Glomerular visceral epithelial cell (primary cell): ENCODE measurements around the gene KLF9.

ENCODE experiments used
- DNase-seq: peaks from one replicate; pipeline ENCODE4 v3.0.0-alpha.2; 2016; ENCODE audit errors: extremely low spot score

KLF9 gene

GRCh38 chr9:70367305-70367930 lies 47.0 kb downstream of the KLF9 start:
- no peak for DNase-seq

GRCh38 chr9:70363760-70364159 lies 50.7 kb downstream of the KLF9 start:
- no peak for DNase-seq

- DNase-seq, result no peak
Measured at GRCh38 chr9:70362952-70363351, 51.5 kb downstream of the KLF9 start.

GRCh38 chr9:70355801-70356200 lies 58.7 kb downstream of the KLF9 start:
- no peak for DNase-seq

- no peak for DNase-seq
Measured at GRCh38 chr9:70352802-70353201, 61.7 kb downstream of the KLF9 start.

DNA sequence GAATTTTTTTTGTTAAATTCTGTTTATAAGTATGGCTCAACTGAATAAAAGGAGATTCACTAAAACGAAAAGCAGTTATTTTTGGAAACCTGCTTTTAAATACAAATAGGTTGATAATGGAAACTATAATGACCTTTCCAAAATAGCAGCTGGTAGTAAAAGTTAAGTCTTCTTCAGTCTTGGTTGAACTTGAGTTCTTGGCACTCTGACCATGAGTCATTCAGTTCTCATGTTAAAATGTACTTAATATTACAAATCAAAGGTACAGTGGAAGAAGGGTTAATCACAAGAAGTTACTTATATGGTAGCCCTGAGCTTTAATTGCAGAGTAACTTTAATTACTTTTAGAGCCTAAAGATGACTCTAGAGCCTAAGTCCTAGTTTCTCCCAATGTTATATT lies 62.1 kb downstream of the KLF9 start:
- no peak for DNase-seq

- no peak for DNase-seq
Measured at GRCh38 chr9:70347046-70347445, 67.4 kb downstream of the KLF9 start.

DNA sequence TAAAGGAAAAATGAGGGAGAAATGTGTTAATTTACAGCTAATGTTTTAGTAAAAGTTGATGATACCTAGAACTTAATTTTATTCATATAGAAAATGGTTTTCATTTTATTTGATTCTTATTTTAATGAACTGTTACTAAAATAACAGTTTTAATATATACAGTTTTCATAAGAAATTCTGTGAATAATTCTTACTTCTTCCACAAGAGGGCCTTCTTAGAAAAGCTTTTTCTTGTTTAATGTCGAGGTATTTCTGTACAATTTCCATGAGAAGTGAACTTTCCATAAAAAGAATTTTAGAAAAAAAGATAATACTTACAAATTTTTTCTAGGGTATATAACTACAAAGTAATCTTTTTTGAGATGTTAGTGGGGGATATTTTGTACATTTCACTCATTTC lies 73.9 kb downstream of the KLF9 start:
- peak; percentile 10 for DNase-seq
